NCI-H1092 treated with DMSO at 0.1 percent for 48 hours (cell line): ENCODE results near the gene LRRC3.
A peak's percentile ranks its signal among the peaks of the same experiment; 100 is the strongest.

Source experiments
- DNase-seq: peaks from one replicate; lab custom pipeline; 2025; lab: John Stamatoyannopoulos, UW

LRRC3 gene

GRCh38 chr21:44478124-44478800 is 23.0 kb downstream of the LRRC3 start:
- no peak for DNase-seq

GRCh38 chr21:44478801-44479167 is 23.5 kb downstream of the LRRC3 start:
- no peak for DNase-seq

- DNase-seq = peak; percentile 49
Measured at GRCh38 chr21:44479556-44480199, 24.4 kb downstream of the LRRC3 start.

GRCh38 chr21:44480200-44481053 is 25.1 kb downstream of the LRRC3 start:
- DNase-seq = no peak

GRCh38 chr21:44482581-44483287 is 27.4 kb downstream of the LRRC3 start:
- no peak for DNase-seq

- no peak for DNase-seq
Measured at GRCh38 chr21:44483288-44484237, 28.3 kb downstream of the LRRC3 start.

GRCh38 chr21:44484498-44485253 is 29.4 kb downstream of the LRRC3 start:
- no peak for DNase-seq

- DNase-seq = peak; percentile 86
Measured at GRCh38 chr21:44485254-44485793, 30.0 kb downstream of the LRRC3 start.

- no peak for DNase-seq
Measured at GRCh38 chr21:44485796-44486195, 30.5 kb downstream of the LRRC3 start.

- DNase-seq = peak; percentile 24
Measured at GRCh38 chr21:44486302-44486701, 31.0 kb downstream of the LRRC3 start.

GRCh38 chr21:44487831-44488230 is 32.5 kb downstream of the LRRC3 start:
- DNase-seq = no peak

- no peak for DNase-seq
Measured at GRCh38 chr21:44489962-44490361, 34.7 kb downstream of the LRRC3 start.

- DNase-seq = no peak
Measured at GRCh38 chr21:44490405-44490804, 35.1 kb downstream of the LRRC3 start.

GRCh38 chr21:44490816-44491215 is 35.5 kb downstream of the LRRC3 start:
- DNase-seq = no peak

- no peak for DNase-seq
Measured at GRCh38 chr21:44492567-44493385, 37.5 kb downstream of the LRRC3 start.

- no peak for DNase-seq
Measured at GRCh38 chr21:44494418-44494817, 39.1 kb downstream of the LRRC3 start.

GRCh38 chr21:44494956-44495355 is 39.6 kb downstream of the LRRC3 start:
- no peak for DNase-seq

- DNase-seq = no peak
Measured at GRCh38 chr21:44495611-44496563, 40.6 kb downstream of the LRRC3 start.
